ENCODE measurements around the gene PGAP2. TPM values are rescaled to one million over a fixed set of nuclear protein-coding genes. Genes with fewer than 3 reads are reported as not detected.

Gene PGAP2
- polyA plus RNA-seq, 3 donors: 37.3 to 38.6 (median 38.6) TPM

DNA sequence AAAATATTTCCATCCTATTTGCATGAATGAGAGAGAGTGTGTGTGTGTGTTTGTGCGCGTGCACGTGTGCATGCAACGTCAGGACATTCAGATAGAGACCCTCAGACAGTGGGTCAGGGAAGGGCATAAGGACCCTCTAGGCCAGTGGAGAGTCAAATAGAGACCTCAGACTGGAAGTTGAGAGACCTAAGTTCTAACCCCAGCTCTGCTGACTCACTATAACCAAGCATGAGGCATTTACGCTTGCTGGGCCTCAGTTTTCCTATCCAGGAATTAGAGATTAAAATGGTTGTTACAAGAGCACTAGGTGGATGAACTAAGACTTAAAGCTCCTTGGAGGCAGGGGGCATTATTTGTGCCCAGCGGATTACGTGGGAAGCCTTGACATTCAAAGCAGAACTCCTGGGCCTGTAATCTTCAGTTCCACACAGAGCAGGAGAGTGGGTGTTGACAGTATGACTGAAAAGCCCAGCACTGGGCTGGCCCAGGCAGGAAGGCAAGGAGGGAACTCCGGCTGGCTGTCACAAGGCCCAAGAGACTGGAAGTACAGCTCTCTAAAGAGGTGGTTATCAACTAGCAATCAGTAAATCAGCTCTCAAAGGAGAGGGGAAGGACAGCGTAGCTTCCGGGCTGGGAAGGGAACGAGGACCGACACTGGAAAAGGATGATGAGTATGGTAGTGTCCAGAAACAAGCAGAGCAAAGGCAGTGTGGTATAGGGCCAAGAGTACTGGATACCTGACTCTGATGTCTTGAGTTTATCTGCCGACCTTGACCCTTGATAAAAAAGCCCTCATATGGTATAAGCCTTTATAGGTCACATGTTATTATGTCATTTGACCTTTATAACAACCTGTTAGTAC lies 23.2 kb downstream of the PGAP2 start:
- no peak for DNase-seq (ENCODE audit: low read depth in 3 of 3, low spot score in 2 of 3)

DNA sequence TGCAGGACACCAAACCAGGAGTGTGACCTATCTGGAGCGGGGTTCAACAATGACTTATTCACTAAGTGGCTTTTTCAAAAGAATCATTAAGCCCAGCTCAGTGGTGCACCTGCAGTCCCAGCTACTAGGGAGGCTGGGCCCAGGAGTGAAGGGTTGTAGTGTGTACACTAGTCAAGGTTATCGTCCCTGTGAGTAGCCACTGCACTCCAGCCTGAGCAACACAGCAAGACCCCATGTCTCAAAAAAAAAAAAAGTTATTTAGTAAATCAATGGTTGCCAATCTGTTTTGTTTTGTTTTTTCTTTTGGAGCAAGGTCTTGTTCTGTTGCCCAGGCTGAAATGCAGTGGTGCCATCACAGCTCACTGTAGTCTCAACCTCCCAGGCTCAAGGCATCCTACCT lies 24.5 kb downstream of the PGAP2 start:
- no peak for DNase-seq (ENCODE audit: low read depth in 3 of 3, low spot score in 2 of 3)

DNA sequence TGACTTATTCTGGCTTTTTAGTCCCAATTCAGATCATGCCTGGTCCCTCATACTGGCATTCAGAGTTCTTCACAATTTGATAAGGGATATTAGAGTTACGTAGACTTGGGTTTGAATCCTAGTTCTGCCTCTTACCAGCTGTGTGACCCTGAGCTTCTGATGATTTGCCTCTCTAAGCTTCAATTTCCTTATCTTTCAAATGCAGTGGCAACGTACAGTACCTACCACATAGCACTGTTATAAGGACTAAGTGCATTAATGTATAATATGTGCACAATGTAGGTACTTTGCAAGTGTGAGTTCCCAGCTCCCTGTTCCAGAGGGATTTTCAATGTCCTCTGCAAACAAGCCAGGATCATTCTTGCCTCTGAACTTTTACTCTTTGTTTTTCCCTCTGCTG lies 25.1 kb downstream of the PGAP2 start:
- no peak for DNase-seq (ENCODE audit: low read depth in 3 of 3, low spot score in 2 of 3)

DNA sequence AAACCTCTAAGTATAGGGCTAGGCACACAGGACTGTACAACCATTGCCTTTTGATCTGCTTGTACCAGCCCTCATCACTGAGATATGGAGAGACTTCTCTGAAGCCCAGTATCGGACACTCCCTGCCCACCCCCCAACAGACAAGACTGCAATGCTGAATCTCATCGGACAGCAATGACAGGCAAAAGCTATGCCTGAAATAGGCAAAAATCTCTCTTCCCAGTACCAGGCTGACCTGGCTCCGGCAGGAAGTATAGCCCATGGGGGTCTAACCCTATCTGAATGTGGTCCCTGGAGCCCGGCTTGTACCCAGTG lies 25.9 kb downstream of the PGAP2 start:
- no peak for DNase-seq (ENCODE audit: low read depth in 3 of 3, low spot score in 2 of 3)

DNA sequence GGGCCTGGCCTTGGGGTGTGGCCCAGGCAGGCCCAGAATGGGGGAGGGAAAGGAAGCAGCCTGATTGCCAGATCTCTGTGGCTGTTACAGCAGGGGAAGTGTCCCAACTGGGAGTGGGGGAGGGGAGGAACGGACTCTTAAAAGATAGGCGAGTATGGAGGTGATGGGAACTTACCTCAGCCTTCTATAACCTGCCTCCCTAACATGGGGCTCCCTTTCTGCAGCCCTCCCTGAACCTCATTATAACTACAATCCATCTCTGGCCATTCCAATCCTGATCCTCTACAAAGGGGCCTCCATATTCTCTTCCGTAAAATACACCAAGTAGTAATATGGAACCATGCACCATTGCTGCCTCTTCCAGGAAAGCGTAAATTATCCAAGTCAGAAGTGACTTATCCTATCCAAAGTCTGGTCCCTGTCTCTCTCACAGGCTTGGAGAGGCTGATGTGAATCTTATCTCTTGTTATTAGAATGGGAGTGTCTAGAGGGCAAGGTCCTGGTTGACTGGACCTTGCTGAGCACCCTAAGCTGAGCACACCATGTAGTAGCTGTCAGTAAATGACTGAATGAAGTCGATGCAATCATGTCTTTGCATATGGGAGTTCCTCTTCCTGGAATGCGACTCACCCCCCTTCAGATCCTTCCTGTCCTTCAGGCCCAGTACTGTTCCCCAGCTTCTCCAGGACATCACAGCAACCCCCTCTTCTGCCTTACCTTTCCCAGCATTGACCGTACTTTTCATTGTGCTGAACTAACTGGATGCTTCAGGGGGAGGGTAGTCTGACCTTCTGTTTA lies 26.5 kb downstream of the PGAP2 start:
- DNase-seq (ENCODE audit: low read depth in 3 of 3, low spot score in 2 of 3): no peak

DNA sequence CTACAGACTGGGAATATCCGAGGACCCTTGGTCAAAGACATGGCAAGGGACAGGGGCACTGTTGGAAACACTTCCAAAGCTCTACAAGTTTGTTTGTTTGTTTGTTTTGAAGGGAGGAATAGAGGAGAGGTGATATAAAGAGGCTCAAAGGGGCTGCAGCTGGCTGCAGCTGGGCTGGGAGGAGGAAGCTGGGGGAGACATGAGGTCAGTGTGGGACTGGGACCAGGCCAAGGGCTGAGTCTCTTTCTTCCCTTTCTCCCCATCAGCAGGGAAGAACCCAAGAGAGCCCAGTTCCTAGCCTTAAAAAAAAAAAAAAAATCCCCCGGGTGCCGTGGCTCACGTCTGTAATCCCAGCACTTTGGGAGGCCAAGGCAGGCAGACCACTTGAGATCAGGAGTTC lies 27.4 kb downstream of the PGAP2 start:
- DNase-seq (ENCODE audit: low read depth in 3 of 3, low spot score in 2 of 3): no peak

DNA sequence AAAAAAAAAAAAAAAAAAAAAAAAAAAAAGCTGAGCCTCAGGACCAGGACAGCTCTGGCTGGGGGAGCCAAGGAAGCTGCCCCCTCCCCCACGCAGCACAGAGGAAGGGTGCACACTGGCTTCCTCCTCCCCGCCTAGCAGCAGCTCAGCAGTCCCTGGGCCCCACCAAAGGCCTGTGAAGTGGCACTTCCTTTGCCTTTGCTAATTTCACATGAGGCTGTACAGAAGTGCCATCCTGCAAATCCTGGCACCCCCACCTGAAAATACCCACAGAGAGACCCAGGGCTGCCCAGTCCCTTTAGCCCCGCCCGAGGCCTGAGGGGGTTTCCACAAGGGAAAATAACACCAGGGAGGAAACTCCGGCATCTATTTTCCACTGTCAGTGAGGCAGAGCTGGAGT lies 28.5 kb downstream of the PGAP2 start:
- DNase-seq (ENCODE audit: low read depth in 3 of 3, low spot score in 2 of 3): no peak

DNA sequence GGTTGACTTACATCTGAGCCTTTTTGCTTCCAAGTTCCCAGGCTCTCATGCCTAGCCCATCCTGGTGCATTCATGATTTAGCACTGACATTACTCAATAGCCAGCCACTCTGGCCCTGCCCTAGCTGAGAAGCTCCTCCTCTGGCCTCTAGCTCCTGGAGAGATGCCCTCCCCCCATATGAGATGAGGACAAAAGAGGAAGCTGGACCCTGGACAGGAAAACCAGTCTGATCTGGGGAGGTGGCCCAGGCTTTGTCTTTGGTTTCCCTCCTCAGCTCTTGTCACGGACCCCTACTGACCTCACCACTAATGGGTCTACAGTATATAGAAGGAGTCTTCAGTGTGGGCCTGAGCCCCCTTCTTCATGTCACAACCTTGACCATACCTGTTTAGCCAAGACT lies 29.4 kb downstream of the PGAP2 start:
- no peak for DNase-seq (ENCODE audit: low read depth in 3 of 3, low spot score in 2 of 3)

DNA sequence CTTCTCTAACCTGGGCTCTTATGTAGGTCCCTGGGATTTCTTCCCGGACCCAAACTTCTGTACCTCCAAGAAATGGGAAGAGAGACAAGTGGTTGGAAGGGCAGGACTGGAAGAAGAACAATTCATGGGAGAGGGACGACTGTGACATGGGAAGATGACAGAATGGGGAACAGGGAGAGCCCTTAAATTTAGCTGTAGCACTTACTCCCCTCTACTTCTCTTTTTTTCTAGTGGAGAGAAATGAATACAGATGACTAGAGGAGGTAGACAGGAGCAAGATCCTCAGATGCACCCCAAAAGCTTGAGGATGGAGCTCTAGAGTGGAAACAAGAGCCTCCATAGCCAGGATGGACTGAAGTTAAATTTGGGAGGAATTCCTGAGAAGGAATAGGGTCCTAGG lies 30.1 kb downstream of the PGAP2 start:
- no peak for DNase-seq (ENCODE audit: low read depth in 3 of 3, low spot score in 2 of 3)

DNA sequence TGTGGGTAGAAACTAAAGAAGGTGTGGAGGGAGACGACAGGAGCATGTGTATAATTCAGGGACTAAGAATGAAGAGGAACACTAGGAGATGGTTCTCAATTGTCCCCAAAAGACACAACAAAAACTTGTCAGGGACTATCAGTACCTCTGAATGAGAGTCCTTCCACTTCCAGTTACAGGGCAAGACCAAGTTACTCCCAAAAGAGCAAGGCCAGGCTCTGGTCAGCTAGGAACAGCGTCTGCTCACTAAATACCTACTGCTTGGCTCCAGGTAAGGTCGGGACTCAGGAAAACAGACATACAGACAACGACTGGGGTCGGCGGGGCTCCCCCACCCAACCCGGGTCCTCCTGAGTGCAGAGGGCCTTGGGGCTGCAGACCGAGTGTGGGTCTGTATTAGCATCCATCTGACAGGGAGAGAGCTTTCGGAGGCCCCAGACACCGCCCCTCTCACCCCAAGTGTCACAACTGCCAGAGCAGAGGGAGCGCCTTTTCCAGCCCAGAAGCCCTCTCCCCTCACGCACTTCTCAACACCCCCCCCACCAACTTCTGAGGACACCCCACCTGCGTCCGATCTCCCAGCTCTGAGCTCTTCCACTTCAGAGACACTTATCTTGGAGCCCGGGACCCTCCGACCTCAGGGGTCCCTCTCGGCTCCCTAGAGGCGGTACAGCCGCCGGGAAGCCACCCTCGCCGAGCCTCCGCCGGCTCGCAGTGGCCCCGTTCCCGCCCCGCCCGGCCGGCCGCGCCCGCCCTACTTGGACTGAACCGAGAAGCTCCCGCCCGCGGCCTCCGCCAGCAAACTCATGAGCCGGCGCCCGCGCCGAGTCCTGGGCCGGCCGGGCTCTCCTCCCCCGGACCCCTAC lies 31.9 kb downstream of the PGAP2 start:
- no peak for DNase-seq (ENCODE audit: low read depth in 3 of 3, low spot score in 2 of 3)

DNA sequence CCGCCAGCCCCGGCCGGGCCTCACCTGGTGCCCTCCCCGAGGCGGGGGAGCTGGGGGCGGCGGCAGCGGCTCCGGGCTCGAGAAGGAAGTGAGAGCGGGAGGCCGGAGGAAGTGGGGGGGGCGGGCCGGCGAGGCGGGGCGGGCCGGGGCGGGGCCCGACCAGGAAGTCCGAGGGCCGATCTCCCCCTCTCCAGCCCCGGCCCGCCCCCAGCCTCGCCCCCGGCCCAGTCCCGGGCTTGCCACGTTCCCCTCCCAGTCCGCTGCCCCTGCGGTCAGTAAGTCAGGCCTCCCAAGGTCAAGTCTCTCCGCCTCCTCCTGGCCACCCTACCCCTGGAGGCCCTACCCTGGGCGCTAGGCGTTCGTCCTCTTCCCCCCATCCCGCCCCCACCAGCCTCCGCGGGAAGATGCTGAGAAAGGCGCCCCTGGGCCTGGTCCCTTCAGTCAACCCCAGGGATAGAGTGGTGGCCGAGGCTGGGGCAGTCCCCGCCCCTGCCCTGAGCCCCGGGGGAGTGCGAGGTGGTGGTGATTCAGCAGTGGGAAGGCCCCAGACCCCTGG lies 32.6 kb downstream of the PGAP2 start, which contains the start of gene RHOG:
RHOG (minus strand) TSS at position 90 of the 556 bp plus-strand sequence. CDS start 12,821 bp downstream, outside the sequence.
- DNase-seq (ENCODE audit: low read depth in 3 of 3, low spot score in 2 of 3): peak in 1 of 3 donors; percentile 56

DNA sequence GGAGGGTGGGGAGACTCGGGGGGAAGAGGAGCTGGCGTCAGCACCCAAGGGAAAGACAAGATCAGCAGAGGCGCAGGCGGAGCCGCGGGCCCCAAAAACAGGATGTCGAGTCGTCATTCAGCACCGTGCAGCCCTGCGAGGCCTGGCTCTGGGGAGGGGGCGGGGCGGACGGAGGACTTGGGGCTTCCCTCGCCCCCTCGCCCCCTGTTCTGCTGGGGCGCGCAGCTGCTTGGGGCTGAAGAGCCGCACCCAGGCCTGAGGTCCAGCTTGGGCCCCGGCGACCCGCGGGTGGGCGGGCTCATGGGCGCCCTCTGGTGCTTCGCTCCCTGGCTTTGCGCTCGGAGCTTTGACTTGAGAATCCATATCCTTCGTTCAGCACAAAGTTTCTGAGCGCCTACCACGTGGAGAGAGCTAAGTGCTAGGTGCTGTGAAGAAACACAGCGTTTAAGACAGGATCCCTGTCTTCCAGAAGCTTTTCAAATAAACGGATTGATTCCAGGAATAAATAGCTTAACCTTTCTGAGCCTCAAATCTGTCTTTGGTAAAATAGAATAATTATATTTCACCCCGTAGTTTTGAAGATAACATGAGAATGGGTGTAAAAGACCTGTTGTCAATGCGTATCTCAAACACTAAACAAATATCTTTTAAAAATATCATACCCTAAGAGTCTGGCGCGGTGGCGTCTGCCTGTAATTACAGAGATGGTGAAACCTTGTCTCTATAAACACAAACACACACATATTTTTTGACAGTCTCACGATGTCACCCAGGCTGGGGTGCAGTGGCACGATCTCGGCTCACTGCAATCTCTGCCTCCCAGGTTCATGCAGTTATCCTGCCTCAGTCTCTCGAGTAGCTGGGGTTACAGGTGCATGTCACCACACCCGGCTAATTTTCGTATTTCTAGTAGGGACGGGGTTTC lies 33.3 kb downstream of the PGAP2 start:
- DNase-seq (ENCODE audit: low read depth in 3 of 3, low spot score in 2 of 3): peak in 2 of 3 donors; percentile 62 to 68

DNA sequence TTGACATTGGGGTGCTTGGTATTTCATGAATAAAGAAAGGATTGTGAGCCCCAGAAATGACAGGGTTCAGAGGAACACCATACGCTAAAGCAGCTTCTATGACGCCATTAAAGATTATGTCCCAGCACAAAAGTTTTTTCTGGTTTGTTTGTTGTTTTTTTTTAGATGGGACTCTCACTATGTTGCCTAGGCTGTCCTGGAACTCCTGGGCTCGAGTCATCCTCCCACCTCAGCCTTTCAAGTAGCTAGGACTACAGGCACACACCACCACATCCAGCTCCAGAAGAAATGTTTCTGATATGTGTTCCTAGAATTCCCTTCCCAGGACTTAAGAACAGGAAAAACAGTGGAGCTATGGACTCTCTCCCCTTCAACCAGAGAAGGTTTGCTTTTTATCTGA lies 35.0 kb downstream of the PGAP2 start:
- DNase-seq (ENCODE audit: low read depth in 3 of 3, low spot score in 2 of 3): no peak

DNA sequence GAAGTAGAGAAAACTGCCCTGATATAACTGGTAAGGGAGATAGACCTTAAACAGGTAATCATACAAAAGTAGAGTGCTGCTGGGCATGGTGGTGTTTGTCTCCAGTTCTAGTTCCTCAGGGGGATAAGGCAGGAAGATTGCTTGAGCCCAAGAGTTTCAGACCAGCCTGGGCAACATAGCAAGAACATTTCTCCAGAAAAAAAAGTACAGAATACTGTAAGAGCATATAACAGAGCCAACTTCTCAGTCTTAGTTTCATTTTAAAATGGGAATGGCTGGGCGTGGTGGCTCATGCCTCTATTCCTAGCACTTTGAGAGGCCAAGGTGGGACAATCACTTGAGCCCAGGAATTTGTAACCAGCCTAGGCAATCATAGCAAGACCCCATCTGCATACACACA lies 36.9 kb downstream of the PGAP2 start:
- DNase-seq (ENCODE audit: low read depth in 3 of 3, low spot score in 2 of 3): no peak

DNA sequence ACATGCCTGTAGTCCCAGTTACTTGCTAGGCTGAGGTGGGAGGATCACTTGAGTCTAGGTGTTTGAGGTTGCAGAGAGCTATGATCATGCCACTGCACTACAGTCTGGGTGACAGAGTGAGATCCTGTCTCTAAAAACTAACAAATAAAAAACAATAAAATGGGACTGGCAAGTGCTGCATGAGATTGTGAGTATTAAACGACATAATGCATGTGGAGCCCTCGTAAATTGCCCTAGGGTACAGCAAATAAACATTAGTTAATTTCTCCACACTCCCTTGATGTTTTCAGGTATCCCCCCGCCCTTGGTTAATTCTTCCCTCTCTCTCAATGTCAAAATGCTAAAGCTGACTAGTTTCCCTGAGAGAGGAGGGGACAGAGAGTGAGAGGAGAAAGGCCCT lies 37.3 kb downstream of the PGAP2 start:
- no peak for DNase-seq (ENCODE audit: low read depth in 3 of 3, low spot score in 2 of 3)

DNA sequence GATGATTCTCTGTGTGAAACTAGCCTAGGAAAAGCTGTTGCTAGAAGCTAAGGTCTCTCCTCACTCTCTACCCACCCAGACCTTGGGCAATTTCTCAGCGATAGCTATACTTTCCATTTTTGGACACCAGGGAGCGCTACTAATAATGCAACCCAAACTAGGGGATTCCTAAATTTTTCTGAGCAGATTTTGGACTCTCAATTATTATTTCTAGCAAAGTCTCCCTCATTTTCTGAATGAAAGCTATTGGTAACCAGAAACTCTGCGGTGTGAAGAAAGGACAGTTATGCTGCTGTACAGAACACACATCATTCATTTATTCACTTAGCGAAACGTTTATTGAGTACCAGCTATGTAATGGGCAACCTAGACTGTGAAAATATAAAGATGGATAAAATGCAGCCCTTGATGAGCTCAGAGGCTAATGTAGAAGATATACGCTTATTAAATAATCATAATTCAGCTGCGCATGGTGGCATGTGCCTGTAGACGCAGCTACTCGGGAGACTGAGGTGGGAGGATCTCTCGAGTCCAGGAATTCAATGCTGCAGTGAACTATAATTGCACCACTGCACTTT lies 41.0 kb downstream of the PGAP2 start:
- DNase-seq (ENCODE audit: low read depth in 3 of 3, low spot score in 2 of 3): no peak

DNA sequence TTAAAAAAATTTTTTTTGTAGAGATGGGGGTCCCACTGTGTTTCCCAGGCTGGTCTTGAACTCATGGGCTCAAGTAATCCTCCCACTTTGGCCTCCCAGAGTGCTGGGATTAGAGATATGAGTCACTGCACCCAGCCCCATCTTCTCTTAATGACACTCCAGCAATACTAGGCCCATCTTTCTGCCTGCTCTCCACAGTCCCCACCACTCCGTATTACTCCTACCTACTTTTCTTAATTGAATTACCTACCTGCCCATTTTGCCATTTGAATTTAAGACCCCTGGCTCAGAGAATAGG lies 45.1 kb downstream of the PGAP2 start:
- no peak for DNase-seq (ENCODE audit: low read depth in 3 of 3, low spot score in 2 of 3)

DNA sequence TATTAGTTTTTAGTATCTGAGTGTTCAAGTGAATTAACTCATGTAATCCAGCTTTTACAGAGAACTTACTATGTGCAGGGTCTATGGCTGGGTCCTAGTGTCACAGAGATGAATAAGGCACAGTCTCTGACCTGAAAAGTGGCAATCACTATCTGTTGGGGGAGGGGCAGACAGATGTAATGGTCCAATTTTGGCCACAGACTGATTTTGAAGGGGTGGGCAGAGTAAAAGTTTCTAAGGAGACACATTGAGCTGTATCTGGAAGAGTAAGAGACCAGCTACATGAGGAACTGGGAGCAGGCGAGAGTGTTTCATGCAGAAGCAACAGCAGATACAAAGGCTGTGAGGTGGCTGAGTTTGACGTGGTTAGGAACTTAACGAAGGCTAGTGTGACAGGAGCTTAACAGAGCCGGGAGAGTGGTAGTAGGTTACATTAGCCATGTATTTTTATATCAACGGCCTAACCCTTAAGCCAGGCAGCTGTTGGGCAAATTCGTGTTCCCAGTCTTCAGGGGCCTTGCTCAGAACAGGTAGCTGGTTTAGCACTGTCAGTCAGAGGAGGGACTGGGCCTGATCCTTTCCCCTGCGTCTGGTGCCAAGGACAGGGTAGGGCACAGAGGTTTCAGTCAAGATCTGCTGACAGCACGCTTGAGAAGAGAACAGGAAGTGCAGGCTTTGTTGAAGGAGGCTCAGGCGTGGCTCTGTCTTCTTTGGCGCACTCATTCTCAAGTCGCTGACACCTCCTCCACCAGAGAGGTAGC lies 45.7 kb downstream of the PGAP2 start:
- DNase-seq (ENCODE audit: low read depth in 3 of 3, low spot score in 2 of 3): no peak

DNA sequence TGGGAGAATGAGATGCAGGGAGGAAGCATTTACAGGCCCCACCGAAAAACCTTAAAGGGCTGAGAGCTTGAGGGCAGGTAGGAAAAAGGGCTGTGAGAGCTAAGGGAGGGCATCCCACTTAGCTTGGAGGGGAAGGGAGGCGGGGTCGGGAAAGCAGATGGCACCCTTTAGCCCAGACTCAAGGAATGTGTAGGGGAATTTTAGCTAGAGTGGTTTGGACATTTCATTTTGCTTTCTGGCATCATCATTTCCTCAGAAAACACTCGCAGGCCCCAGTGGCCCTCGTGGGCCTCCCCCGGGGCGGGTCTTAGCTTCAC lies 46.3 kb downstream of the PGAP2 start:
- no peak for DNase-seq (ENCODE audit: low read depth in 3 of 3, low spot score in 2 of 3)
